ENCODE results near the gene CD14.
"Not testable (repeated sequence)": the region's sequence is repeated elsewhere in the genome, so short reads cannot be mapped to it uniquely, and the experiment has no call there.

Gene CD14

DNA sequence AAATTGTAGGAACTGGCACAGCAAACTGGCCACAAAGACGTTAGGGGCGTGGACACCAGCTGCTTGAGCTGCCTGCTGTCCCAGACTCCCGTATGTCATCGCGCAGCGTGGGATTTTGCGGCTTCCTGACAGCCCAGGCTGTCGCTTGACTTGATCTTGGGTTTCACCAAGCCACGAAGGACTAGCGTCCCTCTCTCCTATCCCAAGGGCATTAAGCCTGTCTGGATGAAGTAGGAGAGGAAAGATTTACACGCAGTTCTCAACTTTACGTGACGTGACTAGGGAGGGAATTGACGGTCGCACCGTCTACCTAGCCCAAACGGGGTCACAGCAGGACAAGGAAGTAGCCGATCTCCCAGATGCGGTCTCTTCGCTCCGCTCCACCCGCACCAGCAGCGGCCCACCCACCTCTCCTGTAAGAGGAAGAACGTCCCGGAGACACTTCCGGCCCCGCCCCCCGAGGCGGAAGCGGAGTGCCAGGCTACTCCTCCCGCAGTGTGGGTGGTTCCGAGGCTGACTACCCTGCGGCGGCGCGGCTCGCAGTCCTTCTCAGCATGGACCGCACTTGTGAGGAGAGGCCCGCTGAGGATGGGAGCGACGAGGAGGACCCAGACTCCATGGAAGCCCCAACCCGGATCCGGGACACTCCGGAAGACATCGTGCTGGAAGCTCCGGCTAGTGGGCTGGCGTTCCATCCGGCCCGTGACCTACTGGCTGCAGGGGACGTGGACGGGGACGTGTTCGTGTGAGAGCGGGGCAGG is 31.6 kb upstream of the CD14 start, which contains the start of gene WDR55:
WDR55 (plus strand) TSS at position 546 of the 761 bp plus-strand sequence; CDS start at position 555, 9 bp downstream.
- H3F3A ChIP-seq (ENCODE audit: insufficient read depth) = 0 out of 2 replicates have a peak, but pooled peaks cover 8% of the 10 kb centered on the region
- no peaks in the 10 kb centered on the region for H3K9me3 ChIP-seq (ENCODE audit: insufficient read depth, low read length)
- no peak for TF ChIP-seq EZH2phosphoT487 (conservative IDR thresholded peaks at IDR 0.05; ENCODE audit: low read length)
- TF ChIP-seq, protein P1, sequence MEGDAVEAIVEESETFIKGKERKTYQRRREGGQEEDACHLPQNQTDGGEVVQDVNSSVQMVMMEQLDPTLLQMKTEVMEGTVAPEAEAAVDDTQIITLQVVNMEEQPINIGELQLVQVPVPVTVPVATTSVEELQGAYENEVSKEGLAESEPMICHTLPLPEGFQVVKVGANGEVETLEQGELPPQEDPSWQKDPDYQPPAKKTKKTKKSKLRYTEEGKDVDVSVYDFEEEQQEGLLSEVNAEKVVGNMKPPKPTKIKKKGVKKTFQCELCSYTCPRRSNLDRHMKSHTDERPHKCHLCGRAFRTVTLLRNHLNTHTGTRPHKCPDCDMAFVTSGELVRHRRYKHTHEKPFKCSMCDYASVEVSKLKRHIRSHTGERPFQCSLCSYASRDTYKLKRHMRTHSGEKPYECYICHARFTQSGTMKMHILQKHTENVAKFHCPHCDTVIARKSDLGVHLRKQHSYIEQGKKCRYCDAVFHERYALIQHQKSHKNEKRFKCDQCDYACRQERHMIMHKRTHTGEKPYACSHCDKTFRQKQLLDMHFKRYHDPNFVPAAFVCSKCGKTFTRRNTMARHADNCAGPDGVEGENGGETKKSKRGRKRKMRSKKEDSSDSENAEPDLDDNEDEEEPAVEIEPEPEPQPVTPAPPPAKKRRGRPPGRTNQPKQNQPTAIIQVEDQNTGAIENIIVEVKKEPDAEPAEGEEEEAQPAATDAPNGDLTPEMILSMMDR (IDR thresholded peaks at IDR 0.05; ENCODE audit: insufficient read depth, low read length, poor library complexity, severe bottlenecking) = no peak
- peak within 1 kb of the TSS; percentile 93 for H3K4me3 ChIP-seq (ENCODE audit: insufficient read depth, low read length, poor library complexity, severe bottlenecking)
- peaks cover 31% of the 10 kb centered on the region for H3K79me2 ChIP-seq (ENCODE audit: insufficient read depth, low read length)
- H3K4me2 ChIP-seq (ENCODE audit: low read depth, low read length, poor library complexity, severe bottlenecking) = peak within 1 kb of the TSS; percentile 68
- H3K27me3 ChIP-seq (ENCODE audit: low read length) = no peaks in the 10 kb centered on the region
- peak within 1 kb of the TSS; percentile 86 for H3K9ac ChIP-seq (ENCODE audit: low read length)
- H4K20me1 ChIP-seq (ENCODE audit: low read depth, low read length) = no peaks in the 10 kb centered on the region
- H3K9me2 ChIP-seq (replicated peaks; ENCODE audit: insufficient read depth, low read length) = no peaks in the 10 kb centered on the region
- peak within 1 kb of the TSS; percentile 54 for H3K27ac ChIP-seq (ENCODE audit: low read depth, low read length)
- peaks cover 7% of the 10 kb centered on the region; the same call in 1 of the 2 replicates for H3K36me3 ChIP-seq (ENCODE audit: low read length)
- peak within 1 kb of the TSS; percentile 79 for H2AFZ ChIP-seq (ENCODE audit: low read depth, low read length, severe bottlenecking)

DNA sequence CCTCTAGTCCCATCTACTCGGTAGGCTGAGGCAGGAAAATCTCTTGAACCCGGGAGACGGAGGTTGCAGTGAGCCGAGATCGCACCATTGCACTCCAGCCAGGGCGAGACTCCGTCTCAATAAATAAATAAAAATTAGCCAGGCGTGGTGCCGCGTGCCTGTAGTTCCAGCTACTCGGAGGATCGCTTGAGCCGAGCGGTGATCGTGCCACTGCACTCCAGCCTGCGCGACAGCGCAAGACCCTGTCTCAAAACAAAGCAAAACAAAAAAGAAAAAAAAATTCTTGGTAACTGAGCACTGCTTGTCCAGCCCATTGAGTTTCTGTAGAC is 31.0 kb upstream of the CD14 start:
- Histone ChIP-seq H4K20me1 (ENCODE audit: low read depth, low read length) (no peaks in the 10 kb centered on the region), H3F3A (ENCODE audit: insufficient read depth) (0 out of 2 replicates have a peak, but pooled peaks cover 8% of the 10 kb centered on the region), H3K4me3 (ENCODE audit: insufficient read depth, low read length, poor library complexity, severe bottlenecking) (peak overlapping the region; percentile 93), H3K79me2 (ENCODE audit: insufficient read depth, low read length) (peaks cover 31% of the 10 kb centered on the region), H3K9me3 (ENCODE audit: insufficient read depth, low read length) (no peaks in the 10 kb centered on the region), H3K9me2 (replicated peaks; ENCODE audit: insufficient read depth, low read length) (no peaks in the 10 kb centered on the region), H3K27ac (ENCODE audit: low read depth, low read length) (peak overlapping the region; percentile 54), H2AFZ (ENCODE audit: low read depth, low read length, severe bottlenecking) (peak overlapping the region; percentile 79), H3K9ac (ENCODE audit: low read length) (peak overlapping the region; percentile 86), H3K27me3 (ENCODE audit: low read length) (no peaks in the 10 kb centered on the region), H3K4me2 (ENCODE audit: low read depth, low read length, poor library complexity, severe bottlenecking) (peak overlapping the region; percentile 68), H3K36me3 (ENCODE audit: low read length) (peaks cover 7% of the 10 kb centered on the region; the same call in 1 of the 2 replicates)
- no peak for TF ChIP-seq EZH2phosphoT487 (conservative IDR thresholded peaks at IDR 0.05; ENCODE audit: low read length)
- TF ChIP-seq, protein P1 (IDR thresholded peaks at IDR 0.05; ENCODE audit: insufficient read depth, low read length, poor library complexity, severe bottlenecking) = no peak

DNA sequence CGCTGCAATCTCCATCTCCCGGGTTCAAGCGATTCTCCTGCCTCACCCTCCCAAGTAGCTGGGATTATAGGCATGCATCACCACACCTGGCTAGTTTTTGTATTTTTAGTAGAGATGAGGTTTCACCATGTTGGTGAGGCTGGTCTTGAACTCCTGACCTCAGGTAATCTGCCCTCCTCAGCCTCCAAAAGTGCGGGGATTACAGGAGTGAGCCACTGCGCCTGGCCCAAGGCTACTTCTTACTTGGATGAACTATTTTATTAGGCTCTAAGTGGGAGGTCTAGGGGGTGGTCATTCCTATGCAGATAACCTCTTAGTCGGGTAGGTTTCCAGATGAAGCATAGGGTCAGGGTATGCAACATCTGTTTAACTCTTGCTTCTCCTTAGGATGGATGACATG is 27.4 kb upstream of the CD14 start:
- not testable (repeated sequence) for H3K9ac ChIP-seq (ENCODE audit: low read length); H3K27me3 ChIP-seq (ENCODE audit: low read length); H3K4me3 ChIP-seq (ENCODE audit: insufficient read depth, low read length, poor library complexity, severe bottlenecking); H3K27ac ChIP-seq (ENCODE audit: low read depth, low read length); H2AFZ ChIP-seq (ENCODE audit: low read depth, low read length, severe bottlenecking); H3K9me2 ChIP-seq (replicated peaks; ENCODE audit: insufficient read depth, low read length); H3K4me2 ChIP-seq (ENCODE audit: low read depth, low read length, poor library complexity, severe bottlenecking); H4K20me1 ChIP-seq (ENCODE audit: low read depth, low read length); H3K79me2 ChIP-seq (ENCODE audit: insufficient read depth, low read length); H3K9me3 ChIP-seq (ENCODE audit: insufficient read depth, low read length); H3F3A ChIP-seq (ENCODE audit: insufficient read depth)
- peaks cover 11% of the 10 kb centered on the region for H3K36me3 ChIP-seq (ENCODE audit: low read length)

DNA sequence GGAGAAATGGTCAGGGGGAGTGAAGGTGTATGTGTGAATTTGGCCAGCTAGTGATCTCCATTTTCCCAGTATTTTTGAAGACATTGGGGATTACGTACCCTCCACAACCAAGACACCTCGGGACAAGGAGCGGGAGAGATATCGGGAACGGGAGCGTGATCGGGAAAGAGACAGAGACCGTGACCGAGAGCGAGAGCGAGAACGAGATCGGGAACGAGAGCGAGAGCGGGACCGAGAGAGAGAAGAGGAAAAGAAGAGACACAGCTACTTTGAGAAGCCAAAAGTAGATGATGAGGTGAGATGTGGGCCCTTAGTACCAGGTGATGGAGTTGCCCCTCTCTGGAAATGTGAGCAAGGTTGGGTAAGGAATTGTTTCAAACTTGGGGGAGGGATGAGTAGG is 25.9 kb upstream of the CD14 start:
- Histone ChIP-seq H3K9me2 (replicated peaks; ENCODE audit: insufficient read depth, low read length) (no peaks in the 10 kb centered on the region), H3K27me3 (ENCODE audit: low read length) (no peaks in the 10 kb centered on the region), H3K9ac (ENCODE audit: low read length) (no peak overlapping the region), H3K79me2 (ENCODE audit: insufficient read depth, low read length) (no peaks in the 10 kb centered on the region), H3K9me3 (ENCODE audit: insufficient read depth, low read length) (no peaks in the 10 kb centered on the region), H3K4me2 (ENCODE audit: low read depth, low read length, poor library complexity, severe bottlenecking) (no peak overlapping the region), H3K36me3 (ENCODE audit: low read length) (peaks cover 23% of the 10 kb centered on the region), H2AFZ (ENCODE audit: low read depth, low read length, severe bottlenecking) (no peak overlapping the region), H3K4me3 (ENCODE audit: insufficient read depth, low read length, poor library complexity, severe bottlenecking) (no peak overlapping the region), H3F3A (ENCODE audit: insufficient read depth) (0 out of 2 replicates have a peak, but pooled peaks cover 3% of the 10 kb centered on the region), H3K27ac (ENCODE audit: low read depth, low read length) (no peak overlapping the region), H4K20me1 (ENCODE audit: low read depth, low read length) (no peaks in the 10 kb centered on the region)
- no peak for TF ChIP-seq EZH2phosphoT487 (conservative IDR thresholded peaks at IDR 0.05; ENCODE audit: low read length)
- TF ChIP-seq, protein P1 (IDR thresholded peaks at IDR 0.05; ENCODE audit: insufficient read depth, low read length, poor library complexity, severe bottlenecking) = no peak
